Measurements from ENCODE around the gene YRDC. TPM values are rescaled to one million over a fixed set of nuclear protein-coding genes. Genes with fewer than 3 reads are reported as not detected.

YRDC gene
- total RNA-seq, 2 donors from 2014 or later: 20.1 to 48.3 TPM

GRCh38 chr1:37767488-37767887, 40.5 kb downstream of the YRDC start:
- H3K27me3 Mint-ChIP-seq: peaks cover 66% of the 10 kb centered on the region
- peaks cover 5% of the 10 kb centered on the region for H3K36me3 Mint-ChIP-seq (ENCODE audit: low read depth)
- no peaks in the 10 kb centered on the region for H3K9me3 Mint-ChIP-seq
- no peak overlapping the region for H3K4me3 Mint-ChIP-seq
- ATAC-seq (replicated peaks): no peak
- no peak overlapping the region for H3K27ac Mint-ChIP-seq
- no peaks in the 10 kb centered on the region for H3K4me1 Mint-ChIP-seq

- Mint-ChIP-seq H3K4me3 (peak overlapping the region; percentile 59), H3K27me3 (peaks cover 68% of the 10 kb centered on the region), H3K4me1 (no peaks in the 10 kb centered on the region), H3K9me3 (no peaks in the 10 kb centered on the region), H3K36me3 (ENCODE audit: low read depth) (peaks cover 5% of the 10 kb centered on the region), H3K27ac (no peak overlapping the region)
- peak; percentile 83 for ATAC-seq (replicated peaks)
Measured at GRCh38 chr1:37765916-37766664, 41.9 kb downstream of the YRDC start.

- Mint-ChIP-seq H3K9me3 (no peaks in the 10 kb centered on the region), H3K4me1 (no peaks in the 10 kb centered on the region), H3K36me3 (ENCODE audit: low read depth) (peaks cover 5% of the 10 kb centered on the region), H3K4me3 (peak within 1 kb of the TSS; percentile 59), H3K27ac (no peak within 1 kb of the TSS), H3K27me3 (peaks cover 60% of the 10 kb centered on the region)
- ATAC-seq (replicated peaks): no peak
Measured at GRCh38 chr1:37764888-37765441, 43.0 kb downstream of the YRDC start, which contains the start of gene EPHA10. Gene EPHA10, minus strand, starts transcription at chr1:37765120. Its CDS starts 54 bp downstream, at chr1:37765066.

- Mint-ChIP-seq H3K27me3 (peaks cover 57% of the 10 kb centered on the region), H3K4me3 (no peak overlapping the region), H3K27ac (no peak overlapping the region), H3K9me3 (no peaks in the 10 kb centered on the region), H3K4me1 (no peaks in the 10 kb centered on the region), H3K36me3 (ENCODE audit: low read depth) (peaks cover 5% of the 10 kb centered on the region)
- ATAC-seq (replicated peaks): no peak
Measured at GRCh38 chr1:37764414-37764825, 43.6 kb downstream of the YRDC start.

DNA sequence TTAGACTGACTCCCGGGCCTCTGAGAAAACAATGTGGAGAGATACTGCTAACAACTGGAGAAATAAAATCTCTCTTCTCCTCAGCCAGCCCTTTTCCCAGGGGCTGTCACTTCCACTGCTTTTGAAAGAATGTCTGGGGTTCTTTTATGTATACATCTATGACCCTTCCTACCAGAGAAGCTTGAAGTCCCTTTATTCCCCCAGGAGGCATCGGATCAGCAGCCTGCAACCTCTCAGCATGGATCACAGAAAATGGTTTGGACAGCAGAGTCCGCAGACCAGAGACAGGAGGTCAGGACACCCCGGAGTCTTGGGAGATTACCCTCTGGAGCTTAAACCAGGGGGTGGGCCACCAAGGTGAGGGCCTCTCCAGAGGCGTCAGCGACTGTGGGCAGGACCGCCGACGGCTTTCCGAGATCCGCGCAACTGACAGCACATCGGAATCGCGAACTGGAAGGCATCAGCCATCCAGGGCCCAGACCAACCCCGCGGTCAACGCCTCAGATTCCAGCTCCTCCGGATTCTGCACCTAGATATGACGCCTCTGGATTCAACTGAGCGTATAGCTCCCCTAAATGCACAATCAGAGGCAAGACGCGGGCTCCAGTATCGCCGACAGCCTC, 44.1 kb downstream of the YRDC start:
- no peak overlapping the region for H3K27ac Mint-ChIP-seq
- H3K4me1 Mint-ChIP-seq: no peaks in the 10 kb centered on the region
- H3K4me3 Mint-ChIP-seq: no peak overlapping the region
- peaks cover 5% of the 10 kb centered on the region for H3K36me3 Mint-ChIP-seq (ENCODE audit: low read depth)
- ATAC-seq (replicated peaks): no peak
- no peaks in the 10 kb centered on the region for H3K9me3 Mint-ChIP-seq
- H3K27me3 Mint-ChIP-seq: peaks cover 52% of the 10 kb centered on the region

- Mint-ChIP-seq H3K9me3 (no peaks in the 10 kb centered on the region), H3K27ac (no peak overlapping the region), H3K4me3 (no peak overlapping the region), H3K36me3 (ENCODE audit: low read depth) (peaks cover 5% of the 10 kb centered on the region), H3K27me3 (peaks cover 43% of the 10 kb centered on the region), H3K4me1 (no peaks in the 10 kb centered on the region)
- ATAC-seq (replicated peaks): no peak
Measured at GRCh38 chr1:37762516-37762915, 45.5 kb downstream of the YRDC start.

GRCh38 chr1:37761416-37762095, 46.5 kb downstream of the YRDC start:
- ATAC-seq (replicated peaks): no peak
- Mint-ChIP-seq H3K9me3 (no peaks in the 10 kb centered on the region), H3K27ac (no peak overlapping the region), H3K36me3 (ENCODE audit: low read depth) (peaks cover 5% of the 10 kb centered on the region), H3K27me3 (peaks cover 37% of the 10 kb centered on the region), H3K4me3 (no peak overlapping the region), H3K4me1 (no peaks in the 10 kb centered on the region)

- no peak overlapping the region for H3K4me3 Mint-ChIP-seq
- H3K27ac Mint-ChIP-seq: no peak overlapping the region
- H3K9me3 Mint-ChIP-seq: no peaks in the 10 kb centered on the region
- no peaks in the 10 kb centered on the region for H3K4me1 Mint-ChIP-seq
- peaks cover 18% of the 10 kb centered on the region for H3K27me3 Mint-ChIP-seq
- no peak for ATAC-seq (replicated peaks)
- H3K36me3 Mint-ChIP-seq (ENCODE audit: low read depth): peaks cover 3% of the 10 kb centered on the region
Measured at GRCh38 chr1:37759451-37759850, 48.6 kb downstream of the YRDC start.

GRCh38 chr1:37755951-37756560, 52.0 kb downstream of the YRDC start:
- Mint-ChIP-seq H3K36me3 (ENCODE audit: low read depth) (no peaks in the 10 kb centered on the region), H3K4me3 (peak overlapping the region; percentile 64), H3K27me3 (peaks cover 12% of the 10 kb centered on the region), H3K4me1 (no peaks in the 10 kb centered on the region), H3K9me3 (no peaks in the 10 kb centered on the region), H3K27ac (peak overlapping the region; percentile 56)
- ATAC-seq (replicated peaks): no peak

GRCh38 chr1:37755290-37755689, 52.7 kb downstream of the YRDC start:
- Mint-ChIP-seq H3K9me3 (no peaks in the 10 kb centered on the region), H3K27ac (peak overlapping the region; percentile 56), H3K4me3 (peak overlapping the region; percentile 64), H3K27me3 (peaks cover 13% of the 10 kb centered on the region), H3K36me3 (ENCODE audit: low read depth) (no peaks in the 10 kb centered on the region), H3K4me1 (no peaks in the 10 kb centered on the region)
- ATAC-seq (replicated peaks): peak; percentile 94

- H3K27ac Mint-ChIP-seq: no peak overlapping the region
- H3K36me3 Mint-ChIP-seq (ENCODE audit: low read depth): no peaks in the 10 kb centered on the region
- no peak for ATAC-seq (replicated peaks)
- H3K4me3 Mint-ChIP-seq: peak overlapping the region; percentile 64
- H3K9me3 Mint-ChIP-seq: no peaks in the 10 kb centered on the region
- H3K27me3 Mint-ChIP-seq: peaks cover 19% of the 10 kb centered on the region
- no peaks in the 10 kb centered on the region for H3K4me1 Mint-ChIP-seq
Measured at GRCh38 chr1:37753473-37754321, 54.3 kb downstream of the YRDC start.

All from activated T-helper 17 cell treated with anti-CD3 and anti-CD28 coated beads, Interleukin-2, amount 50 U/mL, for 72 hours (primary cell).